ENCODE measurements around the gene GBP3.

DNA sequence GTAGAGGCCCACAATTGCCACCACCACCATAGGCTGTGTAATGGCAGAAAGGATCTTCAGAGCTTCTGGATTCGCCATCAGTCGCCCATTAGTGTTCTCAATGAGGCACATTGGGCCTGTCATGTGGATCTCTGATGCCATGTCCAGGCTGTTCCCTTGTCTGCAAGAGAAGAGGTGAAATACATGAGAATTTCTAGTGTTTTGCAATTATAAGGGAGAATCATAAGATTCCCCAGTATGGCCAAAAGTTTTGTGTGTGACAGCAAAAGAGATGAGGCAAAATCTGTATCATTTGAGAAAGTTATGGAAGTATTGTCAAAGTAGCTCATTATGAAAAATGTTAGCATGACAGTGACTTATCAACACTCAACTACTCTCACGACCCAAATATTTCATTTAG is 40.4 kb upstream of the GBP3 start:
- no peak for TF ChIP-seq CTCF (IDR thresholded peaks at IDR 0.05)
- no peak for TF ChIP-seq POLR2A (IDR thresholded peaks at IDR 0.05; ENCODE audit: low read depth)
- TF ChIP-seq POLR2AphosphoS5 (IDR thresholded peaks at IDR 0.05): no peak
- TF ChIP-seq EP300 (IDR thresholded peaks at IDR 0.05): no peak
